HCT116 (cell line): Measurements from ENCODE around the gene BLACAT1. TPM values are rescaled to one million over a fixed set of nuclear protein-coding genes. Genes with fewer than 3 reads are reported as not detected.

Experiments used
- ATAC-seq: fragments of 200-7000 bp; cut with Tn5 transposase; 2 replicates; pipeline ENCODE4 v1.9.1; 2020; ENCODE audit warnings: mild to moderate bottlenecking, moderate library complexity
- BruUV-seq: library from RNA; stranded (reverse); fragments of 400-500 nt; replicated peaks from 2 replicates; lab custom pipeline; 2021; lab: Mats Ljungman, UMichigan
- CTCF ChIA-PET: fragments of 300-600 bp; sonication (Branson Sonifier 250); formaldehyde crosslinking; loops from one replicate; lab custom pipeline; 2021; ENCODE audit warnings: antibody characterized with exemption; lab: Charles Lee
- POLR2A ChIA-PET: fragments of 300-600, 350-600 bp; sonication (Branson Sonifier 250); formaldehyde crosslinking; loops from one replicate; lab custom pipeline; 2021; ENCODE audit warnings: antibody characterized with exemption; lab: Charles Lee
- RAD21 ChIA-PET, 2 experiments: fragments of 300-600 bp; sonication (Branson Sonifier 250); formaldehyde crosslinking; loops; one replicate each; lab custom pipeline; 2023; ENCODE audit warnings: low total read pairs in 2 of 2; ENCODE audit not compliant: uncharacterized antibody in 2 of 2, unreplicated experiment in 2 of 2, low non-redundant PET in 1 of 2; lab: Charles Lee
- DNase-seq: peaks from one replicate; pipeline ENCODE4 v3.0.0-alpha.2; 2010; ENCODE audit warnings: low read depth, low spot score
- H2AFZ ChIP-seq: fragments of 200-600 bp; shearing (Covaris generic), sonication (generic); 2 replicates; pipeline ENCODE4 v1.6.1; 2017; ENCODE audit warnings: low read depth, mixed run types, mixed read lengths, antibody characterized with exemption, low read length; ENCODE audit not compliant: poor library complexity, severe bottlenecking
- H3K27ac ChIP-seq: 2 replicates; pipeline ENCODE4 v1.5.1; 2012; ENCODE audit warnings: low read depth, low read length
- H3K27me3 ChIP-seq: fragments of 200-600 bp; sonication (generic); 2 replicates; pipeline ENCODE4 v1.6.1; 2016; ENCODE audit warnings: mixed run types, low read length, mixed read lengths; ENCODE audit not compliant: insufficient read depth
- H3K36me3 ChIP-seq, 2 experiments: fragments of 200-500 bp in 1 of 2; fragments of 200-600 bp in 1 of 2; sonication (Bioruptor generic) in 1 of 2; sonication (generic) in 1 of 2; 2 replicates each; pipeline versions ENCODE4 v1.5.1 to v1.6.1; 2014 to 2016; ENCODE audit warnings: low read length in 2 of 2, inconsistent platforms in 1 of 2, mixed read lengths in 1 of 2, mixed run types in 1 of 2; ENCODE audit not compliant: insufficient read depth in 2 of 2, control insufficient read depth in 1 of 2
- H3K4me1 ChIP-seq, 2 experiments: fragments of 200-600 bp in 1 of 2; sonication (generic) in 1 of 2; 2 replicates each; pipeline versions ENCODE4 v1.5.1 to v1.6.1; 2012 to 2017; ENCODE audit warnings: low read length in 2 of 2, inconsistent platforms in 1 of 2, mild to moderate bottlenecking in 1 of 2, mixed read lengths in 1 of 2, mixed run types in 1 of 2, moderate library complexity in 1 of 2; ENCODE audit not compliant: insufficient read depth in 2 of 2, control insufficient read depth in 1 of 2
- H3K4me2 ChIP-seq: fragments of 200-600 bp; sonication (generic); 2 replicates; pipeline ENCODE4 v1.6.1; 2017; ENCODE audit warnings: mixed run types, low read length, mixed read lengths
- H3K4me3 ChIP-seq, 2 experiments: fragments of 200-600 bp in 1 of 2; sonication (generic) in 1 of 2; replicated peaks in 1 of 2; 2 replicates each; pipeline ENCODE4 v1.5.1; 2011 to 2016; ENCODE audit warnings: low read length in 2 of 2, control low read depth in 1 of 2, low read depth in 1 of 2, mild to moderate bottlenecking in 1 of 2, mixed read lengths in 1 of 2, mixed run types in 1 of 2
- H3K79me2 ChIP-seq: fragments of 200-600 bp; sonication (generic); 2 replicates; pipeline ENCODE4 v1.6.1; 2017; ENCODE audit warnings: mild to moderate bottlenecking, mixed run types, low read length, moderate library complexity, mixed read lengths; ENCODE audit not compliant: insufficient read depth
- H3K9ac ChIP-seq: fragments of 200-600 bp; sonication (generic); 2 replicates; pipeline ENCODE4 v1.6.1; 2016; ENCODE audit warnings: low read length, mixed read lengths
- H3K9me2 ChIP-seq: fragments of 200-600 bp; sonication (generic), shearing (Covaris generic); 2 replicates; pipeline ENCODE4 v1.6.1; 2017; ENCODE audit warnings: mixed run types, mild to moderate bottlenecking, moderate library complexity; ENCODE audit not compliant: insufficient read depth
- H3K9me3 ChIP-seq, 2 experiments: fragments of 200-500 bp in 1 of 2; fragments of 200-600 bp in 1 of 2; sonication (Bioruptor generic) in 1 of 2; sonication (generic) in 1 of 2; 2 replicates each; pipeline ENCODE4 v1.6.1; 2014 to 2017; ENCODE audit warnings: low read length in 2 of 2, mixed read lengths in 2 of 2, inconsistent platforms in 1 of 2, low read depth in 1 of 2, mild to moderate bottlenecking in 1 of 2, mixed run types in 1 of 2, moderate library complexity in 1 of 2; ENCODE audit not compliant: control insufficient read depth in 1 of 2, insufficient read depth in 1 of 2
- H4K20me1 ChIP-seq: fragments of 200-600 bp; sonication (generic), shearing (Covaris generic); 2 replicates; pipeline ENCODE4 v1.6.1; 2017; ENCODE audit warnings: mixed run types, mild to moderate bottlenecking, moderate library complexity; ENCODE audit not compliant: insufficient read depth
- CEBPB ChIP-seq: IDR thresholded peaks from 2 replicates; pipeline ENCODE4 v1.6.1; 2012; ENCODE audit warnings: low read depth
- EZH2 ChIP-seq: fragments of 200-600 bp; sonication (generic); IDR thresholded peaks from 2 replicates; pipeline ENCODE4 v1.6.1; 2017; ENCODE audit warnings: antibody characterized with exemption, mixed run types
- EZH2phosphoT487 ChIP-seq: fragments of 200-600 bp; IDR thresholded peaks from 2 replicates; pipeline ENCODE4 v1.6.1; 2018; ENCODE audit warnings: antibody characterized with exemption, borderline replicate concordance
- FOSL1 ChIP-seq: IDR thresholded peaks from 2 replicates; pipeline ENCODE4 v1.6.1; 2012; ENCODE audit warnings: low read depth
- POLR2AphosphoS5 ChIP-seq: IDR thresholded peaks from 2 replicates; pipeline ENCODE4 v1.6.1; 2011; ENCODE audit warnings: mild to moderate bottlenecking, low read depth, low read length, moderate library complexity
- SIN3A ChIP-seq: IDR thresholded peaks from 2 replicates; pipeline ENCODE4 v1.6.1; 2012; ENCODE audit warnings: low read depth
- TCF7L2 ChIP-seq: IDR thresholded peaks from 2 replicates; pipeline ENCODE4 v1.7.0; 2011; ENCODE audit warnings: borderline replicate concordance, inconsistent platforms; ENCODE audit not compliant: insufficient read depth, insufficient read length; ENCODE audit errors: extremely low read depth
- YY1 ChIP-seq: IDR thresholded peaks from 2 replicates; pipeline ENCODE4 v1.6.1; 2011; ENCODE audit warnings: low read length, low read depth, moderate library complexity, mild to moderate bottlenecking; ENCODE audit not compliant: insufficient replicate concordance; ENCODE audit errors: extremely low read depth
- intact Hi-C: fragments of 100-400 bp; cut with micrococcal nuclease; formaldehyde crosslinking; loops from 2 replicates; pipeline ENCODE4 v1.10.0; 2022
- total RNA-seq: library from RNA; stranded (reverse); gene quantifications from one replicate; pipeline ENCODE4 v1.2.1, GENCODE V29; 2021; ENCODE audit not compliant: unreplicated experiment

The BLACAT1 gene
- total RNA-seq, 1 experiment from 2014 or later = 3.9 TPM

GRCh38 chr1:205440476-205441317 is 15.1 kb downstream of the BLACAT1 start:
- H3K36me3 ChIP-seq = no peaks in the 10 kb centered on the region
- RAD21 ChIA-PET = interaction anchor here (0.8 to 2.8 kb wide), 5 partner anchors 9 to 45 kb away, joined by 3 to 17 read pairs (median 4); no protein-coding TSS in a partner anchor
- no peaks in the 10 kb centered on the region; the same call in 1 of the 2 replicates for H3K79me2 ChIP-seq
- H3K27ac ChIP-seq = peak overlapping the region; percentile 80
- no peak overlapping the region for H2AFZ ChIP-seq
- CTCF ChIA-PET = interaction anchor here (0.8 to 3.2 kb wide), 9 partner anchors 9 to 105 kb away, joined by 3 to 37 read pairs (median 6); no protein-coding TSS in a partner anchor
- H3K9me2 ChIP-seq = no peaks in the 10 kb centered on the region
- no TSS peak for BruUV-seq
- intact Hi-C loops = loop anchor here (5.0 kb wide), 1 partner anchor 47 kb away; no protein-coding TSS in a partner anchor
- ATAC-seq (peak; percentile 86), DNase-seq (peak; percentile 85)
- H3K27me3 ChIP-seq = no peaks in the 10 kb centered on the region
- no peaks in the 10 kb centered on the region for H3K9me3 ChIP-seq
- peaks cover 54 to 76% of the 10 kb centered on the region in 2 experiments for H3K4me1 ChIP-seq
- TF ChIP-seq EZH2phosphoT487 (no peak), FOSL1 (no peak), SIN3A (no peak), POLR2AphosphoS5 (peak; percentile 79), TCF7L2 (no peak), YY1 (peak; percentile 43), CEBPB (no peak), EZH2 (no peak)
- peak overlapping the region in 1 of 2 experiments; percentile 21; a peak in 1 of 4 replicates for H3K4me3 ChIP-seq
- POLR2A ChIA-PET = interaction anchor here (1.2 to 3.1 kb wide), 3 partner anchors 10 to 45 kb away, joined by 8 to 18 read pairs (median 12); no protein-coding TSS in a partner anchor
- H4K20me1 ChIP-seq = no peaks in the 10 kb centered on the region
- H3K4me2 ChIP-seq = peak overlapping the region; percentile 72
- peak overlapping the region; percentile 52 for H3K9ac ChIP-seq
